SIG-M5 treated with dmso at 0.1 percent for 504 hours (cell line): Measurements from ENCODE around the gene TICAM1.

Experiments
- DNase-seq: peaks from one replicate; lab custom pipeline; 2025; ENCODE audit not compliant: unreplicated experiment; lab: John Stamatoyannopoulos, UW

The TICAM1 gene

DNA sequence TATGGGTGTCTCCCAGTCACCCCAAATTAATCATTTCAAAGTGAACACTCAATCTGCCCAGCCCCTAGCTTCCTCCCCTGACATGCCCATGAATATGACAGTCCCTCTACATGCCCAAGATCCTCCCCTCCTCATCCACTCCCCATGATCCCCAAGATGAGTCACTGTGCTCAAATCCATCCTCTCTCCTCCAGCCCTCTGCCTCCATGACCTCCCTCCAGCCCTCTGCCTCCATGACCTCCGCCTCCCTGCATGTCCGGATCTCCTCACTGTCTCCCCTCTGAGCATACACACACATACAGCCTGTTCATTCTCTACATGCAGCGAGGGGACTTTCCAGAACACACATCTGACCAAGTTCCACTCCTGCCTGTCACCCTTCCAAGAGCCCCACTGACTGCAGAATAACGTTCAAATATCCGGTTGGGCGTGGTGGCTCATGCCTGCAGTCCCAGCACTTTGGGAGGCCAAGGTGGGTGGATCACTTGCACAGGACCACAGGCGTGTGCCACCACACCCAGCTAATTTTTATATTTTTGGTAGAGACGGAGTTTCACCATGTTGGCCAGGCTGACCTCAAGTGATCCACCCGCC is 58.4 kb downstream of the TICAM1 start:
- no peak for DNase-seq

DNA sequence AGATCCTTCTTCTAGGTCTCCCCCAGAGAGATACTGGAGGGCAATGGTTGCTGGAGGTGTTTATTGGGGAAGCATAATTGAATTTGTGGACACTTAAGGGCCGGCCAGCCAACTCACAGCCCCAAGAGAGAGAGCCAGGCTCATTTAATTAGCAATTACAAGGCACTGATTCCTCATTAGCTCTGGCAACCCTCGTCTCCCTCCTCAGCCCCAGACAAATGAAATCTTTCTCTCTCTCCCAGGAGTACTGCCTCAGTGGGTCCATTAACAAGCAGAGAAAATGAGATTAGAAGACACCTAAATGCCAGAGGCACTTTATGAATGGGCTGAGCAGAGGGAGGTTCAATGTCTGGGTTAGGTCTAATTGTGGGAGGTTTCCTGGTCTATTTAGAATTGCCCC is 58.9 kb downstream of the TICAM1 start:
- DNase-seq: no peak

- peak; percentile 63 for DNase-seq
Measured at GRCh38 chr19:4768934-4769777, 62.4 kb downstream of the TICAM1 start.
